Measurements from ENCODE around the gene PPEF1. TPM values are rescaled to one million over a fixed set of nuclear protein-coding genes. Genes with fewer than 3 reads are reported as not detected.
A peak's percentile ranks its signal among the peaks of the same experiment; 100 is the strongest.

The PPEF1 gene
- total and polyA plus RNA-seq, 2 of the 4 experiments (the other 2 are of a cell fraction): not detected

DNA sequence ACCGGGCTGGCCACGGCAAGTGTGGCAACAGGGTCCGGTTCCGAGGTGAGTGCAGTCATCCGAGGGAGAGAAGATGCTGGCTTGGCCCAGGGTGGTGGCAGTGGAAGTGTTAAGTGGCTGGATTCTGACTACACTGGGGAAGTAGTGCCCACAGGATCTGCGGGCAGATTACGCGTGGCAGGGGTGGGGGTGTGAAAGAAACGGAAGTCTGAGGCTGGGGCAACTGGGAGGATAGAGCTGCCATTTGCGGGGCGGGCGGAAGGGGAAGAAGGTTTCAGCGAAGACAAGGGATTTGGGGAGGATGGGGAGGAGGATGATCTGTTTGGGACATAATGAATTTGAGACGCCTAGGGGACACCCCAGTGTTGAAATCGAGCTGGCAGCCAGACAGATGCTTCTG, 40.8 kb upstream of the PPEF1 start:
- Histone ChIP-seq H3K79me1 (ENCODE audit: low read depth in 1 of 2, low read length in 2 of 2) (no peaks in the 10 kb centered on the region), H3K18ac (ENCODE audit: low read depth, low read length) (no peak overlapping the region), H2BK15ac (ENCODE audit: low read depth, low read length) (no peak overlapping the region), H4K20me1 (ENCODE audit: insufficient read depth, low read length) (no peaks in the 10 kb centered on the region), H2BK20ac (ENCODE audit: low read depth, low read length) (no peak overlapping the region), H2BK120ac (ENCODE audit: low read depth, low read length) (no peak overlapping the region), H2AK9ac (replicated peaks; ENCODE audit: low read depth, low read length, poor library complexity) (no peak overlapping the region), H3K9ac (ENCODE audit: low read depth, low read length) (no peak overlapping the region), H3K27me3 (ENCODE audit: control insufficient read depth, insufficient read depth, low read length) (no peaks in the 10 kb centered on the region), H3K9me1 (ENCODE audit: insufficient read depth, low read length) (no peaks in the 10 kb centered on the region), H3K23ac (ENCODE audit: low read depth, low read length) (no peak overlapping the region), H4K8ac (ENCODE audit: low read depth in 2 of 2, low read length in 2 of 2) (no peak overlapping the region), H3K9me3 (ENCODE audit: control insufficient read depth, insufficient read depth, low read length) (no peaks in the 10 kb centered on the region), H4K5ac (ENCODE audit: low read depth, low read length) (no peak overlapping the region), H2AK5ac (ENCODE audit: low read depth, low read length) (no peak overlapping the region), H3K4me3 (ENCODE audit: insufficient read depth, low read depth, low read length) (no peak overlapping the region), H3K4ac (ENCODE audit: low read depth, low read length) (no peak overlapping the region), H2BK5ac (ENCODE audit: low read depth, low read length, poor library complexity, severe bottlenecking) (no peak overlapping the region), H4K91ac (ENCODE audit: insufficient read depth, low read depth, low read length) (no peak overlapping the region), H3K36me3 (ENCODE audit: control insufficient read depth, insufficient read depth, low read length) (no peaks in the 10 kb centered on the region), H3K4me2 (ENCODE audit: low read depth, low read length) (no peak overlapping the region), H3K27ac (ENCODE audit: insufficient read depth, low read length) (no peak overlapping the region), H3K56ac (ENCODE audit: extremely low read depth, insufficient read depth, low read length) (no peak overlapping the region), H3K4me1 (ENCODE audit: control insufficient read depth, insufficient read depth, low read length) (no peaks in the 10 kb centered on the region), H3K14ac (replicated peaks; ENCODE audit: low read depth, low read length) (no peak overlapping the region), H2AFZ (replicated peaks; ENCODE audit: low read length, poor library complexity) (peak overlapping the region; percentile 29)
- in situ Hi-C loops (cut with MboI; ENCODE audit: low sequenced_read_pairs) (no loop called here), intact Hi-C loops (cut with micrococcal nuclease) (no loop called here), dilution Hi-C loops (cut with HindIII; ENCODE audit: low sequenced_read_pairs, unreplicated experiment) (no loop called here)
- 93% methylated on average over 3 of the region's 15 CpGs; no CpG with 5 or more reads in 1 of the 2 experiments for WGBS, 2 experiments (ENCODE audit: extremely low coverage in 2 of 2, insufficient read length in 1 of 2)
- ChIA-PET POLR2A (ENCODE audit: unreplicated experiment) (no interaction called here), CTCF (no interaction called here)
- DNase-seq (no peak), ATAC-seq (ENCODE audit: low read depth) (no peak)
- no peak for TF ChIP-seq FOS (IDR thresholded peaks at IDR 0.05; ENCODE audit: low read depth, low read length)
- TF ChIP-seq RAD21 (IDR thresholded peaks at IDR 0.05; ENCODE audit: low read length): no peak
- TF ChIP-seq POLR2A (IDR thresholded peaks at IDR 0.05; ENCODE audit: low read depth, low read length): no peak
- TF ChIP-seq, protein P1, sequence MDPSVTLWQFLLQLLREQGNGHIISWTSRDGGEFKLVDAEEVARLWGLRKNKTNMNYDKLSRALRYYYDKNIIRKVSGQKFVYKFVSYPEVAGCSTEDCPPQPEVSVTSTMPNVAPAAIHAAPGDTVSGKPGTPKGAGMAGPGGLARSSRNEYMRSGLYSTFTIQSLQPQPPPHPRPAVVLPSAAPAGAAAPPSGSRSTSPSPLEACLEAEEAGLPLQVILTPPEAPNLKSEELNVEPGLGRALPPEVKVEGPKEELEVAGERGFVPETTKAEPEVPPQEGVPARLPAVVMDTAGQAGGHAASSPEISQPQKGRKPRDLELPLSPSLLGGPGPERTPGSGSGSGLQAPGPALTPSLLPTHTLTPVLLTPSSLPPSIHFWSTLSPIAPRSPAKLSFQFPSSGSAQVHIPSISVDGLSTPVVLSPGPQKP (IDR thresholded peaks at IDR 0.05; ENCODE audit: borderline replicate concordance, low read depth, low read length): no peak
- no TSS peak for BruUV-seq (replicated peaks)
